K562 (cell line): ENCODE measurements around the gene MYO16. TPM values are rescaled to one million over a fixed set of nuclear protein-coding genes. Genes with fewer than 3 reads are reported as not detected.
A peak's percentile ranks its signal among the peaks of the same experiment; 100 is the strongest.

Experiments used
- ATAC-seq: fragments of 200-7000 bp; cut with Tn5 transposase; 3 replicates; pipeline ENCODE4 v1.9.1; 2020; ENCODE audit warnings: moderate library complexity
- BruUV-seq: library from RNA; stranded (reverse); fragments of 400-500 nt; replicated peaks from 2 replicates; lab custom pipeline; 2021; lab: Mats Ljungman, UMichigan
- CTCF ChIA-PET: fragments of 300-600 bp; formaldehyde crosslinking; extraction: SDS; loops from one replicate; lab custom pipeline; 2021; ENCODE audit warnings: low intra/inter-chr PET ratio; lab: Yijun Ruan, JAX
- POLR2A ChIA-PET: fragments of 300-600, 350-650 bp; sonication (Branson Sonifier 250); formaldehyde crosslinking; extraction: SDS; loops from one replicate; lab custom pipeline; 2021; ENCODE audit warnings: antibody characterized with exemption, inconsistent platforms; lab: Yijun Ruan, JAX
- DNase-seq, 4 experiments: peaks; one replicate each; pipeline versions ENCODE4 v3.0.0 to v3.0.0-alpha.2; 2011 to 2018; ENCODE audit warnings: low spot score in 3 of 4, mixed read lengths in 3 of 4; ENCODE audit errors: extremely low read depth in 1 of 4
- FAIRE-seq: peaks from 2 replicates; lab custom pipeline; 2011; peaks lifted over from hg19 to GRCh38; lab: Jason Lieb, UNC
- H2AFZ ChIP-seq: 2 replicates; pipeline ENCODE4 v1.6.0; 2011; ENCODE audit warnings: low read depth, low read length, control low read depth, inconsistent platforms
- H3K27ac ChIP-seq: fragments of 200-600 bp; 3 replicates; pipeline ENCODE4 v1.8.0; 2011; ENCODE audit warnings: low read depth, mild to moderate bottlenecking, control low read depth, inconsistent platforms, low read length, moderate library complexity, mixed read lengths; ENCODE audit errors: extremely low read depth
- H3K27me3 ChIP-seq, 2 experiments: fragments of 300-600 bp in 1 of 2; 2 replicates in 1 of 2; 3 replicates in 1 of 2; pipeline versions ENCODE4 v1.6.0 to v1.8.0; 2011; ENCODE audit warnings: inconsistent platforms in 2 of 2, low read length in 2 of 2, mild to moderate bottlenecking in 1 of 2, mixed read lengths in 1 of 2, moderate library complexity in 1 of 2; ENCODE audit not compliant: control insufficient read depth in 2 of 2, insufficient read depth in 2 of 2
- H3K36me3 ChIP-seq: fragments of 300-600 bp; 3 replicates; pipeline ENCODE4 v1.8.0; 2011; ENCODE audit warnings: mild to moderate bottlenecking, low read length, inconsistent platforms; ENCODE audit not compliant: control insufficient read depth, insufficient read depth
- H3K4me1 ChIP-seq, 2 experiments: fragments of 200-600 bp in 1 of 2; replicated peaks in 1 of 2; 2 replicates in 1 of 2; 3 replicates in 1 of 2; pipeline versions ENCODE4 v1.5.1 to v1.8.0; 2011; ENCODE audit warnings: inconsistent platforms in 2 of 2, low read length in 2 of 2, mild to moderate bottlenecking in 1 of 2, mixed read lengths in 1 of 2, moderate library complexity in 1 of 2; ENCODE audit not compliant: control insufficient read depth in 2 of 2, insufficient read depth in 2 of 2
- H3K4me2 ChIP-seq: 2 replicates; pipeline ENCODE4 v1.6.1; 2011; ENCODE audit warnings: low read length, control low read depth, inconsistent platforms, mixed read lengths; ENCODE audit not compliant: insufficient read depth
- H3K4me3 ChIP-seq: fragments of 200-600 bp; sonication (generic), shearing (Covaris generic); 2 replicates; pipeline ENCODE4 v1.5.1; 2016; ENCODE audit warnings: control low read depth, inconsistent platforms
- H3K79me2 ChIP-seq: fragments of 200-600 bp; 3 replicates; pipeline ENCODE4 v1.8.0; 2011; ENCODE audit warnings: low read length, inconsistent platforms; ENCODE audit not compliant: control insufficient read depth, insufficient read depth
- H3K9ac ChIP-seq, 2 experiments: 2 replicates each; pipeline versions ENCODE4 v1.6.0 to v1.6.1; 2011; ENCODE audit warnings: low read depth in 2 of 2, low read length in 2 of 2, control low read depth in 1 of 2, inconsistent platforms in 1 of 2, mild to moderate bottlenecking in 1 of 2, mixed read lengths in 1 of 2; ENCODE audit not compliant: insufficient read depth in 1 of 2
- H3K9me1 ChIP-seq: one replicate; pipeline ENCODE4 v1.6.0; 2011; ENCODE audit warnings: inconsistent platforms, mild to moderate bottlenecking, low read length, moderate library complexity; ENCODE audit not compliant: control insufficient read depth, insufficient read depth
- H3K9me3 ChIP-seq: replicated peaks from 2 replicates; pipeline ENCODE4 v1.5.1; 2011; ENCODE audit warnings: low read depth, low read length, inconsistent platforms; ENCODE audit not compliant: control insufficient read depth, insufficient read depth
- H4K20me1 ChIP-seq: replicated peaks from 2 replicates; pipeline ENCODE4 v1.6.1; 2011; ENCODE audit warnings: low read length, inconsistent platforms, mixed read lengths; ENCODE audit not compliant: control insufficient read depth, insufficient read depth
- ATF7 ChIP-seq: fragments of 450-650 bp; IDR thresholded peaks from 2 replicates; pipeline ENCODE4 v1.7.1; 2014; ENCODE audit warnings: mild to moderate bottlenecking, moderate library complexity
- CBFA2T3 ChIP-seq: fragments of 450-650 bp; IDR thresholded peaks from 2 replicates; pipeline ENCODE4 v1.6.1; 2017
- E2F3 ChIP-seq: fragments of 250-450 bp; sonication (Bioruptor Pico); IDR thresholded peaks from 2 replicates; pipeline ENCODE4 v1.4.0; 2020; ENCODE audit warnings: mild to moderate bottlenecking
- EWSR1 ChIP-seq: fragments of 450-650 bp; IDR thresholded peaks from 2 replicates; pipeline ENCODE4 v1.6.1; 2018; ENCODE audit warnings: borderline replicate concordance, mild to moderate bottlenecking, low read depth, moderate library complexity; ENCODE audit not compliant: partially characterized antibody
- GATA2 ChIP-seq: sonication (generic); formaldehyde crosslinking; IDR thresholded peaks from 2 replicates; pipeline ENCODE4 v1.4.0; 2020; ENCODE audit warnings: mild to moderate bottlenecking, missing genetic modification reagents
- HMGN3 ChIP-seq: IDR thresholded peaks from 2 replicates; pipeline ENCODE4 v1.6.1; 2011; ENCODE audit warnings: borderline replicate concordance, low read depth, mild to moderate bottlenecking, mixed read lengths, low read length; ENCODE audit not compliant: insufficient read length; ENCODE audit errors: extremely low read depth
- HNRNPH1 ChIP-seq: fragments of 200-400 bp; formaldehyde crosslinking; optimal IDR thresholded peaks from 2 replicates; pipeline ENCODE3; 2017; ENCODE audit warnings: low read depth, mild to moderate bottlenecking, low read length, moderate library complexity
- MCM2 ChIP-seq: fragments of 450-650 bp; IDR thresholded peaks from 2 replicates; pipeline ENCODE4 v1.6.1; 2017; ENCODE audit warnings: low read depth, mild to moderate bottlenecking
- NFE2L1 ChIP-seq: fragments of 450-650 bp; IDR thresholded peaks from 2 replicates; pipeline ENCODE4 v1.6.1; 2016; ENCODE audit warnings: missing genetic modification characterization, low read depth, mild to moderate bottlenecking, missing compliant biosample characterization, moderate library complexity, borderline replicate concordance
- RB1 ChIP-seq: fragments of 450-650 bp; IDR thresholded peaks from 2 replicates; pipeline ENCODE4 v1.6.1; 2017; ENCODE audit warnings: low read depth, mild to moderate bottlenecking
- TCF7 ChIP-seq: sonication (generic); IDR thresholded peaks from 2 replicates; pipeline ENCODE4 v1.6.1; 2016; ENCODE audit warnings: antibody characterized with exemption, borderline replicate concordance
- ZNF436 ChIP-seq: fragments of 250-450, 450-650 bp; sonication (Bioruptor Pico); formaldehyde crosslinking; IDR thresholded peaks from 2 replicates; pipeline ENCODE4 v1.7.0; 2020; ENCODE audit warnings: mild to moderate bottlenecking
- ZNF780A ChIP-seq: fragments of 250-450 bp; sonication (Bioruptor Pico); IDR thresholded peaks from 2 replicates; pipeline ENCODE4 v1.5.0; 2021; ENCODE audit warnings: mild to moderate bottlenecking
- WGBS: fragments of 100-300 bp; shearing (Covaris generic); methylation state at CpG from one replicate; pipeline ENCODE4 v1.1.6; 2016; ENCODE audit warnings: low coverage, mixed read lengths; ENCODE audit not compliant: insufficient coverage; ENCODE audit errors: missing lambda C conversion rate; 5-methylcytosine and 5-hydroxymethylcytosine counted together
- in situ Hi-C: fragments of 300-500 bp; cut with MboI; formaldehyde crosslinking; loops from 4 replicates; pipeline ENCODE4 v1.15.0; 2018; ENCODE audit warnings: inconsistent platforms, mixed read lengths
- intact Hi-C: fragments of 100-400 bp; cut with micrococcal nuclease; formaldehyde crosslinking; loops from 2 replicates; pipeline ENCODE4 v1.14.2; 2022
- polyA plus RNA-seq, 8 experiments: library from polyadenylated mRNA; depleted of rRNA in 4 of 8; stranded (reverse) in 5 of 8; unstranded in 3 of 8; fragments of >200 nt; fragmentation: Nextera tagmentation in 2 of 8; fragmentation: Illumina TruSeq in 1 of 8; extraction: Ambion mirVana in 2 of 8; extraction: Trizol in 1 of 8; gene quantifications; 2 replicates each; pipeline versions ENCODE4 v1.2.1 to v1.2.3, GENCODE V29; 2011 to 2014; ENCODE audit warnings: inconsistent platforms in 1 of 8, missing spikeins in 1 of 8
- total RNA-seq, 7 experiments: library from RNA; depleted of rRNA in 6 of 7; stranded (reverse); fragments of >200 nt in 6 of 7; fragmentation: Illumina TruSeq in 2 of 7; extraction: Trizol in 2 of 7; gene quantifications; 2 replicates each; pipeline versions ENCODE4 v1.2.1 to v1.2.3, GENCODE V29; 2011 to 2021; ENCODE audit warnings: low replicate concordance in 1 of 7
- TF ChIP-seq, protein P1 (sequence below): fragments of 450-650 bp; IDR thresholded peaks from 2 replicates; pipeline ENCODE4 v1.6.1; 2016; ENCODE audit warnings: low read depth, mild to moderate bottlenecking, moderate library complexity
- TF ChIP-seq, protein P2 (sequence below): fragments of 250-450 bp; sonication (Bioruptor Pico); IDR thresholded peaks from 2 replicates; pipeline ENCODE4 v1.4.0; 2020; ENCODE audit warnings: mild to moderate bottlenecking, moderate library complexity, borderline replicate concordance

Gene MYO16
- total and polyA plus RNA-seq, 9 of the 15 experiments (the other 6 are each of a cell fraction or from before 2014, with no cell fraction given), result 4.3 to 45.7 (median 12.1) TPM

DNA sequence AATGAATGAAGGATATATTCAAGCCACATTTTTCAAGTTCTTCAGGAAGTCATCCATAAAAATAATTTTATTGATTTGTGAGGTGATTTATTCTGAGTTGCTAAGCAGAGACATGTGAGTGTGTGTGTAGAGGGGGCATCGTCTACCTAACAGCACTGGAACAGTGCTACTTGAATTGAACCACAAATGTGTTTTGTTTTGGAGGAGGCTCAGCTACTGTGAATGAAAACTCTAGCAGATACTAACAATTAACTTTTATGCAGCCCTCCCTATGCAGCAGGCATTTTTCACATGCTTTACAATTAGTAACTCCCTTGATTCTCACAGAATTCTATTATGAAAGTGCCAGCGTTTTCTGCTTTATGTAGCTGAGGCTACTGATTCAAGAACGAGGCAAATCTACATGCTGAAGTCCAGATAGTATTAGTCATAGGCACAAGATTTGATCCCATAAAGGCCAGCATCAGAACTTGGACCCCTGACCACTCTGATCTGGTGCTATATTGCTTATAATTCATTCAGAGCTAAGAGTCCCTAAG is 103.7 kb downstream of the MYO16 start:
- Histone ChIP-seq H4K20me1 (no peaks in the 10 kb centered on the region), H3K9ac (no peak overlapping the region), H3K4me1 (no peaks in the 10 kb centered on the region), H3K27me3 (no peaks in the 10 kb centered on the region), H3K9me3 (no peaks in the 10 kb centered on the region), H3K36me3 (no peaks in the 10 kb centered on the region), H3K79me2 (no peaks in the 10 kb centered on the region), H3K4me2 (no peak overlapping the region), H3K9me1 (no peaks in the 10 kb centered on the region), H3K27ac (no peak overlapping the region), H2AFZ (peak overlapping the region; percentile 2; the same call in 1 of the 2 replicates), H3K4me3 (no peak overlapping the region)
- CTCF ChIA-PET, result no interaction called here
- POLR2A ChIA-PET, result no interaction called here
- ATAC-seq, result no peak
- FAIRE-seq, result no peak
- BruUV-seq, result no TSS peak
- 37% methylated on average over 3 of the region's 3 CpGs for WGBS
- intact Hi-C loops, result no loop called here
- no peak for DNase-seq
- TF ChIP-seq ZNF780A (no peak), TCF7 (no peak), ATF7 (no peak), HMGN3 (no peak), EWSR1 (no peak), NFE2L1 (tag) (no peak), ZNF436 (CRISPR knock-in tag) (no peak), GATA2 (no peak), MCM2 (no peak), RB1 (no peak), HNRNPH1 (no peak), CBFA2T3 (no peak), E2F3 (CRISPR knock-in tag) (no peak)
- TF ChIP-seq, protein P1, sequence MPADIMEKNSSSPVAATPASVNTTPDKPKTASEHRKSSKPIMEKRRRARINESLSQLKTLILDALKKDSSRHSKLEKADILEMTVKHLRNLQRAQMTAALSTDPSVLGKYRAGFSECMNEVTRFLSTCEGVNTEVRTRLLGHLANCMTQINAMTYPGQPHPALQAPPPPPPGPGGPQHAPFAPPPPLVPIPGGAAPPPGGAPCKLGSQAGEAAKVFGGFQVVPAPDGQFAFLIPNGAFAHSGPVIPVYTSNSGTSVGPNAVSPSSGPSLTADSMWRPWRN, result no peak
- TF ChIP-seq, protein P2, sequence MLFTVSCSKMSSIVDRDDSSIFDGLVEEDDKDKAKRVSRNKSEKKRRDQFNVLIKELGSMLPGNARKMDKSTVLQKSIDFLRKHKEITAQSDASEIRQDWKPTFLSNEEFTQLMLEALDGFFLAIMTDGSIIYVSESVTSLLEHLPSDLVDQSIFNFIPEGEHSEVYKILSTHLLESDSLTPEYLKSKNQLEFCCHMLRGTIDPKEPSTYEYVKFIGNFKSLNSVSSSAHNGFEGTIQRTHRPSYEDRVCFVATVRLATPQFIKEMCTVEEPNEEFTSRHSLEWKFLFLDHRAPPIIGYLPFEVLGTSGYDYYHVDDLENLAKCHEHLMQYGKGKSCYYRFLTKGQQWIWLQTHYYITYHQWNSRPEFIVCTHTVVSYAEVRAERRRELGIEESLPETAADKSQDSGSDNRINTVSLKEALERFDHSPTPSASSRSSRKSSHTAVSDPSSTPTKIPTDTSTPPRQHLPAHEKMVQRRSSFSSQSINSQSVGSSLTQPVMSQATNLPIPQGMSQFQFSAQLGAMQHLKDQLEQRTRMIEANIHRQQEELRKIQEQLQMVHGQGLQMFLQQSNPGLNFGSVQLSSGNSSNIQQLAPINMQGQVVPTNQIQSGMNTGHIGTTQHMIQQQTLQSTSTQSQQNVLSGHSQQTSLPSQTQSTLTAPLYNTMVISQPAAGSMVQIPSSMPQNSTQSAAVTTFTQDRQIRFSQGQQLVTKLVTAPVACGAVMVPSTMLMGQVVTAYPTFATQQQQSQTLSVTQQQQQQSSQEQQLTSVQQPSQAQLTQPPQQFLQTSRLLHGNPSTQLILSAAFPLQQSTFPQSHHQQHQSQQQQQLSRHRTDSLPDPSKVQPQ (CRISPR knock-in tag), result no peak
- in situ Hi-C loops, result no loop called here
